ENCODE data around the gene PRMT7.

PRMT7 gene

DNA sequence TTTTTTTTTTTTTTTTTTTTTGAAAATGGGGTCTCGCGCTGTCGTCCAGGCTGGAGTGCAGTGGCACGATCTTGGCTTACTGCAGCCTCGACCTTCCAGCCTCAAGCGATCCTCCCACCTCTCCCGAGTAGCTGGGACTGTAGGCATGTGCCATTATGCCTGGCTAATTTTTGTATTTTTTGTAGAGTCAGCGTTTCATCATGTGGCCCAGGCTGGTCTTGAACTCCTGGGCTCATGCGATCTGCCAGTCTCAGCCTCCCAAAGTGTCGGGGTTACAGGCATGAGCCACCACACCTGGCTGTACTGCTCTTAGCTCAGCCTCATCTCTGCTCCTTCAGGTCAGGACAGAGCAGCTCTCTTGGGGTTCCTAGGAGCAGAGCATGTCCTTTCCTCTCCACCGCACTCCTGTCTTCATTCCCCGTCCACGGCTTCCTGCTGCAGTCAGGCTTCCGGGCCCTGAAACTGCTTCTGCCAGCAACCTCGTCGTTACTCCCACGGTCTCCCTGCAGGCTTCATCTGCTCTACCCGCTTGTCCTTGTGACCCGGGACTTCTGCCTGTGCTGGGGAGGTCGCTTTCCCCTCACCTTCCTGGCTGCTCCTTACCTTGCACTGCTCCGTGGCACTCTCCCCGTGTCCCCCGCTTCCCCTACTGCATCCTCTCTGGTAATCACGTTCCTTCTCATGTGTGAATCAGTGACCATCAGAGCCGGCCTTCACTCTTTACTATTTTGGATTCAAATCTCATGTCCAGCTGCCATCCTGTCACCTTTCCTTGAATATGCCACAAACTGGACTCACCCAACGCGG is 38.0 kb downstream of the PRMT7 start:
- no peak for DNase-seq (ENCODE audit: low read depth)

DNA sequence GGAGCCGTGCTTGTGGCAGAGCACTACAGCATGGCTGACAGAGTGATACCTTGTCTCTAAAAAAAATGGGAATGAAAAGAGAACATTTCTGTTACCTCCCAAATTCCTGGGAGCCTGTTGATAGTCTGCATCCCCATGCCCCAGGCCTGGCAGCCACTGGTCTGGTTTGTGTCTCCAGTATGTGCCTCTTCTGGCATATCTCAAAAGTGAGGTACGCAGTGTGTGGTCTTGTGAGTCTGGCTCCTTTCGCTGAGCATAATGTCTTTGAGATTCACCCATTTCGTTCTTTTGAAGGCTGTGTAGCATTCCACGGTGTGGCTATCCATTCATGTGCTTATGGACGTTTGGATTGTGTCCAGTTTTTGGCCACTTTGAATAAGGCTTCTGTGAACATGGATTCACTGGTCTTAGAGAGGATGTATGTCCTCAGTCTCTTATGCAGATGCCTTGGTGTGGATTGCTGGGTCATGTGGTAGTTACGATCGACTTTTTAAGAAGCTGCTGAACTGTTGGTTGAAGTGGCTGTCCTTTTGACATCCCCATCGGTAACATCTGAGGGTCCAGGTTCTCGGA is 39.1 kb downstream of the PRMT7 start:
- DNase-seq (ENCODE audit: low read depth), result no peak

DNA sequence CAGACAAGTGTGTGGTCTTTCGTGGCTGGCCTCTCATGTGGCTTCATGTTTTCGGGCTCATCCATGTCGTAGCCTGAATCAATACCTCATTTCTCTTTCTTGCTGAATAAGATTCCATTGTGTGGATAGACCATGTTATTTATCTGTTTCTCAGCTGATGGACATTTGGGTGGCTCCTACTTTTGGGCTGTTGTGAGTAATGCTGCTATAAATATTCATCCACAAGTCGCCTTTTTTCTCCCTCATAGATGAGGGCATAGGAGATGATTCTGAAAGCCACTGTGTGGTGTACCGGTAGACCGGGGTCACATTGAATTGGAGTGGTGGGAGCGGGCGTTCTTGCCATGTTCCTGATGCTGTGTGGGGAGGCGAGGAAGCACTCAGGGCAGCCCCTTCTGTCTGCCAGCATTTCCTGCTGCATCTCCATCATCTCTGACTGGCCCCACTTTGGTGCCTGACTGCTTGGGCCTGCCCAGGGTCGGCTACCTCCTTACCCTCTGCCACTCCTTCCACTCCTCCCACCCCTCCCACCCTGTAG is 40.1 kb downstream of the PRMT7 start:
- DNase-seq (ENCODE audit: low read depth), result no peak

DNA sequence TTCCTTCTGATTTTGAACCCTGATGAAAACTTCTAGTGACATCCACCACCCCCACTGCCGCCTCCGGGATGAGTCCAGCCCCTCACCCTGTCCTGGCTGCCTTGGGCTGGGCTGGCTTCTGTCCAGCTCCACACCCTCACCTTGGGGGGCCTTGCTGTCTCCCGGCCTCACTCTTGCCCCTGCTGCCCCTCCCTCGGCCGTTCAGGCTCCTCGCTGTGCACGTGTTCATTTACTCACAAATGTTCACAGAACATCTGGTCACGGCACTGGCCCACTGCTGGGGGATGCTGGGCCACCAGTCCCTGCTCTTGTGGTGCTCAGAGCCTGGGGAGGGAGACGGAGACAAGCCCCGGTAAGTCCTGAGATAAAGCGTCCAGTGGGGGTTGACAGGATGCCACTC is 40.6 kb downstream of the PRMT7 start:
- DNase-seq (ENCODE audit: low read depth), result no peak

DNA sequence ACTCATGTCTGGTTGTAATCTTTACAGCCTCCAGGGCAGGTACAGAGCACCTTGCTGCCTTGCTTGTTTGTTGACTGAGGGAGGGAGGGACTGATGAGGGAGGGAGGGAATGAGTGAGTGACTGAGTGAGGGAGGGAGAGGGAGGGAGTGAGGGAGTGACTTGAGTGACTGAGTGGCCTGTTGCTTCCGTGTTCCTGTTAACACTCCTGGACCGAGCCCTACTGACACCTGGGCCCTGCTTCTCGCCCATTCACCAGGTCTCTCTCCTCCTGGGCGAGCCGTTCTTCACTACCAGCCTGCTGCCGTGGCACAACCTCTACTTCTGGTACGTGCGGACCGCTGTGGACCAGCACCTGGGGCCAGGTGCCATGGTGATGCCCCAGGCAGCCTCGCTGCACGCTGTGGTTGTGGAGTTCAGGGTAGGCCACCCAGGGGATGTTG is 41.2 kb downstream of the PRMT7 start:
- DNase-seq (ENCODE audit: low read depth), result no peak

DNA sequence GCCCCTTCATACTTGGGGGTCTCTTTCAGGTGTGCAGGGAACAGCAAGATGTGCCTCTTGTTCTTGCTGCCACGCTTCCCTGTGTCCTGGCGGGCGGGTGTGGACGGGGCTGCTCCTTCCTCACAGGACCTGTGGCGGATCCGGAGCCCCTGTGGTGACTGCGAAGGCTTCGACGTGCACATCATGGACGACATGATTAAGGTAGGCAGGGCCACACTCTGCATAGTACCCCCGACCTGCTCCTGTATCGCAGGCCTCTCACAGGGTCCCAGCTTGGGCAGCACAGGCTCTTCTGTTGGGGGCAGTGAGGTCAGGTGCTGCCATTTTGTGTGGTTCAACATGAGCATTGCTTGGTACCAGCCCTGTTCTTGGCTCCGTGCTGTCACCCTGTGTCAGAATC is 42.5 kb downstream of the PRMT7 start:
- DNase-seq (ENCODE audit: low read depth), result no peak

DNA sequence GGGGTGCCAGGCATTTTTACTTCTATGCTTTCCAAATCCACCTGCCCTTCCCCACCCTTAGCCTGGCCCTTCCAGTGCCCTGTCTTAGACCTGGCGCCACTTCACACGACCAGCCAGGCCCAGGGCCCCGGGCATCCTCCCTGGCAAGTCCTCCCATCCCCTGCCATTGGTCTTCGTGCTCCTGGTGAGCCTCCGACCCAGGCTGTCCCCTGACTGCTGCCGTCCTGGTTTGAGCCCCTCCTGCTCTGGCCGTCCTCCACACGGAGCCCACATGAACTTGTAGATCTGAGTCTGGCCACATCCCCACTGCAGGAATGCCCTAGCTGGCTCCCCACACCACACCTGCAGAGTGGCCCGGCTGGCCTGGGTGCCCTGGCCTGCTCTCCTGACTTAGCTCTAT is 44.0 kb downstream of the PRMT7 start:
- DNase-seq (ENCODE audit: low read depth), result no peak

DNA sequence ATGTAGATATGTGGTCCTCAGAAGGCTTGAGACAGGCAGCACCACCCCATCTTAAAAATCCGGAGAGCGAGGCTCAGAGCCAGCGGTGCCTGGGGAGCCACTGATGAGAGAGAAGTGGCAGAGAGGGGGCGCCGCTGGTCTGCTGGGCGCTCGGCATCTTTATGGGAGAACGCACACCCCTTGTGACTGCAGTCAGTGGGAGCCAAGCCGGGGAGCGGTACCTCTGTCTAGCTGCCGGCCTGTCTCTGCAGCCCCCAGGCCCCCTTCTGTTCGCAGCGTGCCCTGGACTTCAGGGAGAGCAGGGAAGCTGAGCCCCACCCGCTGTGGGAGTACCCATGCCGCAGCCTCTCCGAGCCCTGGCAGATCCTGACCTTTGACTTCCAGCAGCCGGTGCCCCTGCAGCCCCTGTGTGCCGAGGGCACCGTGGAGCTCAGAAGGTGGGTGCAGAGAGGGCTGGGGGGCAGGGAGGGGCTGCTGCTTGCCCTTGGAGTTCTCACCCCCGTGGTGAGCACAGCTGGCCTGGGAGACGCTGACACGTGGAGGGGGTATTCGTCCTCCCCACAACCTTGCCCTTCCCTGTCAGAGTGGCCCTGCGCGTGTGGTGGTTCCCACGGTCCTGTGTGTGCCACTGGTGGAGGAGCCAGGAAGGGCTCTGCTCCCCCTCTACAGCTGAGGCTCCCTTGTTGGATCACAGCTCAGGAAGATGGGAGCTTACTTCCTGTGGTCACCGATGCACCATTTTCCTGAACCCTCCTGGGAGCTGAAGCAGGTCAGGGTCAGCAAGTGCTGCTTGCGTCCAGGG is 44.8 kb downstream of the PRMT7 start:
- no peak for DNase-seq (ENCODE audit: low read depth)

DNA sequence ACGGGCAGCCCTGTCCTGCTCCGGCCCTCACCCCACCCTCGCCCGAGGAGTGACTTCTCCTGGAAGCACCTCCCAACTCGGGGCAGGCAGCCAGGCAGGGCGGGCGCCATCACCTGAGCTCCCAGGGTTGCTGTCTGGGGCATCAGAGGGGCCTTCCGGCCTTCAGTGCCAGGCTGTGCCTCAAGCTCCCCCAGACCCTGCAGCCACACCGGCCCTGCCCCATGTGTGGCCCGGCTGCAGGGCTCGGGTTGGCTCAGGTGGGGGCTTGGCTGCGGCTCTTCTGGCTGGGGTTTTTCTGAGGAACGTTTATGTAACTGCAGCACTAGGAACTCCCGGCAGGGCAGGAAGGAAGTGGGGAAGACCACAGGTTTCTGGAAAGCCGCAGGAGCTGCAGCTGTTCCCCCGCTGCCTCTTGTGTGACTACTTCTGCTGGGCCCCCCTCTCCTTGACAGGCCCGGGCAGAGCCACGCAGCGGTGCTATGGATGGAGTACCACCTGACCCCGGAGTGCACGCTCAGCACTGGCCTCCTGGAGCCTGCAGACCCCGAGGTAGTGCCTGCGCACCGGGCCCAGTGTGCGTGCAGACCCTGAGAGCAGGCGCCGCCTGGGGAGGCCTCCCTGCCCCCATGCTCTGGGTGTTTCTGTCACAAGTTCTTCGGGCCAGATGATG is 45.6 kb downstream of the PRMT7 start:
- peak; percentile 37 for DNase-seq (ENCODE audit: low read depth)

DNA sequence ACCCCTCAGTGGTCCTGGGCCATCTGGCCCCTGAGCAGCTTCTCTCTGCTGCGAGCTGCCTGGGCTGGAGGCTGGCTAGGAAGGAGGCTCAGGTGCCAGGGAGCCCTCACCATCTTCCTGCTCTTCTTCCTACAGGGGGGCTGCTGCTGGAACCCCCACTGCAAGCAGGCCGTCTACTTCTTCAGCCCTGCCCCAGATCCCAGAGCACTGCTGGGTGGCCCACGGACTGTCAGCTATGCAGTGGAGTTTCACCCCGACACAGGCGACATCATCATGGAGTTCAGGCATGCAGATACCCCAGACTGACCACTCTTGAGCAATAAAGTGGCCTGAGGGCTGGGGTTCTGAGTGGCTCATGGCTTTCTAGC is 46.1 kb downstream of the PRMT7 start:
- DNase-seq (ENCODE audit: low read depth), result no peak

DNA sequence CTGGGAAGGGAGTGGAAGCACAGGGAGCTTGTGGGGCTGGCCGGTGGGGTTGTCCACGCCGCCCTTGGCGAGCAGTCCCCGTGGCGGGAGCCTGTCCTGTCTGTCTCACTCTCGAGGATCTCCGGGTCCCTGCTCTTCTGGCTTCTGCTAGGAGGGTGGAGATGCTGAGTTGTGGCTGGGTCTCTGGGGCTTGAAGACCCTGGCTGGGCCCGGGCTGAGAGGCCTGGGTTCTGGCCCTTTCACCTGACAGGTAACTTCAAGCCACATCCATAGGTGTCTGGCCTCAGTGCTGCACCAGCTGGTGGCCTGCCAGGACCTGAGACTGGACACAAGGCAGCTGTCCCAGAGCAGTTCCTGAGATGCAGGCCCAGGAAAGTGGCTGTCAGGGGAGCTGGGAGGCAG is 46.7 kb downstream of the PRMT7 start:
- DNase-seq (ENCODE audit: low read depth), result no peak

DNA sequence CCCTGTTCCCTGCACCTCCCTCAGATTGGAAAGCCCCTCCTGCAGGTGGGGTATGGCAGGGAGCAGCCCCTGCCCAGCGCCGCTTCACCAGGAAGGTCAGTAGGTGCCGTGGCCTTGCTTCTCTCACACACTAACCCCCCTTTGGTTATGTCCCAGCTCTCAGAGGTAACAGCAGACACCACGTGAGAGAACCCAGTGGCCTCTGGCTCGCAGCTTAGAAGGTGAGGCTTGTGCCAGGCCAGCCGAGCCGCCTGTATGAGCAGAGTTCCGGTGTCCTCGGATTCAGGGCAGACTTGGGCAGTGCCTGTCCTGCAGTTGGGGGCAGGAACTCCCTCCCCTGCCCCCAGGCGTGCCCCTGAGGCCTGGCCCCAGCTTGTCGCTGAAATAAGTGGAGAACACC is 47.1 kb downstream of the PRMT7 start:
- no peak for DNase-seq (ENCODE audit: low read depth)

DNA sequence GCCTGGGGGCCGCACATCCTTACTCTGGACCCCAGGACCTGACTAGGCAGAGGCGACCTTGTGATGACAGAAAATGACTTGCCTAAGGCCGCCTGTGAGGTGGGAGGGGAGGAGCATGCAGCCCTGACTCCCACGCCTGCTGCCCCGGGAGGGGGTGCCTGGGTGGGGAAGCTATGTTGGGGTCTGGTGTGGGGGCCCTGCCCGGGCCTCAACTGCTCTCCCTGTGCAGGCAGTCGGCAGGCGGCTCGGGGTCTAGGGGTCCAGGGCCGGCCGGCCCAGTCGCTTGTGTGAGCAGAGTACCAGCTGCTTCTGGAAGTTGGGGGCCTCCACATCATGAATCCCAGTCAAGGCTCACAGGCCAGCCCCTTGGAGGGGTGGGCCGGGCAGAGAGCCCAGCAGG is 48.1 kb downstream of the PRMT7 start:
- no peak for DNase-seq (ENCODE audit: low read depth)

DNA sequence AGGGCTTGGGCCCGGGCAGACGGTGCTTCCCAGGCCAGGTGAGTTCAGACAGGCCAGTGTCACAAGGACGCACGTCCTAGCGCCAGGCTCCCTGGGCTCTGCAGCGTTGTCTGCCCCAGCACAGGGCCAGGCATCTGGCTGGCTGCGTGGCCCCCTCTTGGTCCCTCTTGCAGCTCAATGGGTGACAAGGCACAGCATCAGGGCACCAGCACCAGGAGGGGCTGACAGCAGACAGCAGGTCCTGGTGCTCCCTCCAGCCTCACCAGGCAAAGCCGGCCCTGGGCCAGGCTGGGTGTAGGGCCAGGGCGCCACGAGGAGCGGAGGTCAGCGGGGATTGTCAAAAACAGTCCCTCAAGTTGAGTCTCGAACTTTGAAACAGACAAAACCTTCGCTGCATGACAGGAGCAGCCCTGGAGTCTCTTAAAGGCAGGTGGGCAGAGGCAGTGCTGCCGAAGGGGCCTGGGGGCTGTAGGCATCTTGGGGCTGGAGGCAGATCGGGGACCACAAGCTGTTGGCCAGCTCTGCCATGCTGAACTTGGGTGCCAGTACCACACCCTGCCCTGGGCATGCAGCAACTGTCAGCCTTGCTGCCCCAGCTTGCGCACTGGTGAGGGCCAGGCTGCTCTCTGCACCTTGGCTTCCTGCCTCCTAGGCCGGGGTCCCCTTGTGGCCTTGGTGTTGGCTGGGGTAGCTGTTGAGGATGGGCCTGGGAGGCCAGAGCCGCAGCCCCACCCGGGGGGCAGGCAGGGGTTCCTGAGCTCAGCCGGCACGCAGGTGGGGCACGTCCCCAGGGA is 48.8 kb downstream of the PRMT7 start:
- DNase-seq (ENCODE audit: low read depth), result no peak

DNA sequence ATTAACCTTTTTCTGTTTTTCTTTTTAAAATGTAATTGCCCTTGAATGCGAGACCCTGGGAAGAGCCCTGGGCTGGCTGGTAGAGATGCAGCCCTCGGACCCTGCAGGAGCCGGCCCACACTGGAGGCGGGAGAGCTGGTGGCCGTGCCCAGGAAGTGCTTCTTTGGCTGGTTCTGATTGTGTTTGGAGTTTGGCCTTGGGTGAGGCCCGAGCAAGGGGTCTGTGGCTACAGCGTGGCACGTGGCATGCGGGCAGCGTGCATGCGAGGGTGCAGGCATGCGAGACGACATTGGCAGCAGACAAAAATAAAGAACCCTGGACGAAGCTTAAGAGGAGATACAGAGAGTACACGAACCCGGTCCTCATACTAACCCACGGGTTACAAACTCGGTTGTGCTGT is 49.7 kb downstream of the PRMT7 start:
- no peak for DNase-seq (ENCODE audit: low read depth)

DNA sequence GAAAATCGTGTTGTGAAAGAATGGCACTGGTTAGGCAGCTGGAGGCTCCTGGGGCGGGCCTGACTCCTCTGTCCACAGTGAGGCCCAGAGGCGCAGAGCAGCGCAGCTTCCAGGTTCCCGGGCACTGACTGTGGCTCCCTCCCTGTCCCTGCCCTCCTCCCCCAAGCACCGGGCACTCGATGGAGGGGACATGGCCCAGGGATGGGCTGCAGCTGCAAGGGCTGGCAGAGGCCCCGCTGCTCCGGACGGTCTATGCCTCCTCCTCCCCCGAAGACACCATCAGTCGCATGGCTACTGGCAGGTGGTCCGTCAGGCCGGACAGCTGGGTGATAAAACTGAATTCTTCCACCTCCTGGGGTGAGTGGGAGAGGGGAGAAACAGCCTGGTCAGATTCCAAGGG is 50.1 kb downstream of the PRMT7 start:
- DNase-seq (ENCODE audit: low read depth), result no peak

DNA sequence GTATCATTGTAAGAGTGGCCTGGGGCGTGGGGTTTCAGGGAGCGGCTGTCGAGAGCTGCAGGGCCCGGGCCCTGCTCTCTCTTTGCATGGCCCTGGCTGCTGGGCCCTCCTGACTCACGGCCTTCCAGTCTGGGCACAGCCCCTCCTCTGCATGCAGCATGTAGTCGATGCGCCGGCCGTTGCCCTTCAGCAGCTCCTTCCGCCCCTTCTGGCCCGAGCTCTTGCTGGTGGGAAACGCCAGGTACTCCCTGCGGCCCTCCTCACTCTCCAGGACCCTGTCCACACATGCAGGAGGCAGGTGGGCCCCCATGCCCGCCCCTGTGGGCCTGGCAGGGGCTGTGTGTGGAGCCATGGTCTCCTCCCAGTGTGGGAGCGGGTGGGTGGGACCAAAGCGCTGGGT is 50.7 kb downstream of the PRMT7 start:
- DNase-seq (ENCODE audit: low read depth), result no peak

DNA sequence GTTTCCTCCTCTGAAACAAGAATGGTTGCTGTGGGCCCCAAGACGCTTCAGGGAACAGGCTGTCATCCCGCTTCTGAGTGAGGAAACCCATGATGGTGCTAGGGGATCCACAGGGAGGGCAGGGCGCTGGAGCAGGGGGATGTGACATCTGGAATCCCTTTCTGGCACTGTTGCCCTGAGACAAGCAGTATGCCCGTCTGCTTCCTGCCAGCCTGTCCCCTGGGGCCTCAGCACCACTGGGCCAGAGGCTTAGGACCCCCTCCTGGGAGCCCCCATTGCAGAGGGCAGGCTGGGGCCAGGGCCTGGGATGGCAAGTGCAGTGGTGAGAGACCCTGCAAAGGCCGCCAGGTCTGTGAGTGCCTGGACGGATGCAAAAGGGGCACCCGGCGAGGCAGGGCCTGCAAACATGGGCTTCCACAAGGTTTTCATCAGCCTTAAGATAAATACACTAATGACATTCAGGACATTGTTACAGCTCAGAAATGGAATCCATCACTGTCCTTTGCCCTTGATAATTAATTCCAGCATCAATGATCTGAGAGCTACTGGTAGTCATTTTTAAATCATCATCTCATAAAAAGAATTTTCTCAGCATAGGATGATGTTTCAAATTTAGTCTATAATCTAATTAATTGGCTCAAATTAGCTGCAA is 51.6 kb downstream of the PRMT7 start:
- DNase-seq (ENCODE audit: low read depth), result no peak

DNA sequence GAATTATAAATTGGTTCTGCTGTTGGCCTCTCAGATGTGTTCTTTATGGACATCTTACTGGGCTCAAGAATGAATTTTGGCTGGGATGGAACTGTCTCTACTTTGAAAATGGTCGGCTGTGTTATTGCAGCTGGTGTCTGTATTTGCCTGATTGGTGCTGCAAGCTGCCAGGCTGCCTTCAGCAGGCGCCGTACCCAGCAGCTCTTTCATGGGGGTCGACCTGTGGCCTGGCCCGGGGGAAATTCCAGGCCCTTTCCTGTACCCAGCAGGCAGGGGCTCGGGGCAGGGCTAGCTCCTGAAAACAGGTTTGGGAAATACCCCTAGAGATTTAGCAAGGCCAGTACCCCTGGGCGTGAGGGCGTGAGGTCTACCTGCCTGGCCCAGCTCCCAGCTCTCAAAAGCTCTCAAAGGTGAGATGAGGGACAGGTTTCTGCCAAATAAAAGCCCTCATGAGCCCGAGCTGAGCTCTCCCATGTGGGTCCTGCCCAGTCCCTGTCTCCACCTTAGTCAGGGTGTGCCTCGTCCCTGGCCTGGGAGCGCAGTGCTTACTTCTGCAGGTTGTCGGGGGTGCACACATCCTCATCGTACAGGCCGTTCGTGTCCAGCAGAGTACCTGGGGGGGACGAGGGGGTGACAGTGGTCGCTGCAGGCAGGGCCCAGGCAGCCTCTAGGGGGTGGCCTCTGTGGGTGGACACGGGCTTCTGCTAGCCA is 52.3 kb downstream of the PRMT7 start:
- no peak for DNase-seq (ENCODE audit: low read depth)

Data from stimulated activated CD8-positive, alpha-beta memory T cell treated with anti-CD3 and anti-CD28 coated beads, Interleukin-12 subunit alpha, Interleukin-12 subunit beta, amount 100 ng/mL, for 4 hours (primary cell).